Activated CD8-positive, alpha-beta T cell treated with anti-CD3 and anti-CD28 coated beads, Interleukin-2, amount 10 ng/mL, durations not matched to agents 7 days and 5 days (primary cell): ENCODE measurements around the gene PITPNM3. TPM values are rescaled to one million over a fixed set of nuclear protein-coding genes. Genes with fewer than 3 reads are reported as not detected.

Experiments
- ATAC-seq: fragments of 150-1000 bp; cut with Tn5 transposase; one replicate; pipeline ENCODE4 v1.10.0; 2021; ENCODE audit warnings: moderate library complexity
- CTCF ChIA-PET: fragments of 350-600 bp; sonication (Branson Sonifier 250); formaldehyde crosslinking; loops from one replicate; lab custom pipeline; 2021; ENCODE audit warnings: antibody characterized with exemption; lab: Charles Lee
- POLR2A ChIA-PET: fragments of 350-600 bp; sonication (Branson Sonifier 250); formaldehyde crosslinking; loops from one replicate; lab custom pipeline; 2021; ENCODE audit warnings: antibody characterized with exemption; lab: Charles Lee
- DNase-seq: peaks from one replicate; pipeline ENCODE4 v3.0.0-alpha.2; 2020
- H3K27ac Mint-ChIP-seq: one replicate; pipeline ENCODE4 v1.8.0; 2021; ENCODE audit warnings: mild to moderate bottlenecking, mixed read lengths
- H3K27me3 Mint-ChIP-seq: one replicate; pipeline ENCODE4 v1.8.0; 2021; ENCODE audit warnings: low read depth, mixed read lengths
- H3K36me3 Mint-ChIP-seq: one replicate; pipeline ENCODE4 v1.8.0; 2021; ENCODE audit warnings: low read depth, mixed read lengths
- H3K4me1 Mint-ChIP-seq: one replicate; pipeline ENCODE4 v1.8.0; 2021; ENCODE audit warnings: low read depth, mixed read lengths
- H3K4me3 Mint-ChIP-seq: one replicate; pipeline ENCODE4 v1.8.0; 2021; ENCODE audit warnings: mild to moderate bottlenecking, mixed read lengths
- H3K9me3 Mint-ChIP-seq: one replicate; pipeline ENCODE4 v1.8.0; 2022; ENCODE audit warnings: mixed read lengths; ENCODE audit not compliant: insufficient read depth
- total RNA-seq, 2 experiments: library from RNA; stranded (reverse); gene quantifications; one replicate each; pipeline ENCODE4 v1.2.3, GENCODE V29; 2021

PITPNM3 gene
- total RNA-seq, 2 experiments from 2014 or later = 0.68 to 0.71 TPM

DNA sequence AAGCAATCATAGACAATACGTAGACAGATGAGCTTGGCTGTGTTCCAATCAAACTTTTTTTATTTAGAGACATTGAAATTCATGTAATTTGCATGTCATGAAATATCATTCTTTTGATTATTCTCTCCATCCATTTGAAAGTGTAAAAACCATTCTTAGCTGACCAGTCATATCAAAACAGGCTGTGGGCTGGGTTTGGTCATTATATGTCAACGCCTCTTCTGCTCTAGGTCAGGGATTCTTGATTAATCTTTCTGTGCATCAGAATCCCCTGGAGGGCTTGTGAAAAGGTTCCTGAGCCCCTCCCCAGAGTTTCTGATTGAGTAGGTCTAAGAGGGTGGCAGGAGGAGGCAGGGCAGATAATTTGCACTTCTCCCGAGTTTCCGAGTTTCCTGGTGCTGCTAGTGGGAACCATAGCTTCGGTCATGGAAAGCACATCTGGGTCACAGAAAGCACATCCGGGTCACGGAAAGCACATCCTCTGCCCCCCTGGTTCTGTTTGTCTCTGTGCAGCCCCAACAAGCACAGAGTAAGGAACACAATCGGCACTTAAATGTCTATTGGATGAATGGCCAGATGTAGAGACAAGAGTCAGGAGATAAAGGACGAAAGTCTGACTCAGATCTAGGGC is 95.7 kb downstream of the PITPNM3 start:
- Mint-ChIP-seq H3K27me3 (peaks cover 7% of the 10 kb centered on the region), H3K36me3 (no peaks in the 10 kb centered on the region), H3K27ac (no peak overlapping the region), H3K4me1 (peaks cover 14% of the 10 kb centered on the region), H3K9me3 (no peaks in the 10 kb centered on the region), H3K4me3 (no peak overlapping the region)
- ATAC-seq (no peak), DNase-seq (no peak)
- CTCF ChIA-PET = interaction anchor here (1.2 kb wide), 1 partner anchor 13 kb away, joined by 5 read pairs; no protein-coding TSS in a partner anchor
- POLR2A ChIA-PET = no interaction called here

DNA sequence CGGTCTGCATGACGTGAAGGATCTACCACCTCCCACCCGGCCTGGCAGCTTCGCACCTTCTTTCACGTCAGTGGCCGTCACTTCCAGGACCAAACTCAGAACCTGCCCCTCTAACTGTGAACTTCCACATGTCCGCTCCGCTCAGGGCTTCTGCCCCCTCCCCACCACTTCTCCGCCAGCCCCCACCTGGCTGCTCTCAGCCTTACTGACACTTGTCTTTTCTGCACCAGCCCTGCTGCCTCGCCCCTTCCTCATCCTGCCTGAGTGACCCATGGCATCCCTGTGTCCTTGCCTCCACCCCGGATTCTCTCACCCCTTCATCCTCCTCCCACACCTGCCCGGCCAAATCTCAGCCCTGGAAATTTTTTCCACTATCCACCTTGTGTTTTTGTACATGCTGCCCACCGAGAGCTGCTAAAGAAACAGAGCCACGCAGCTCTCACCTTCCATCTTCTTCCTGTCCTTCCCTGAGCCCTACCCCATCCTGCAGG is 97.8 kb downstream of the PITPNM3 start:
- Mint-ChIP-seq H3K36me3 (no peaks in the 10 kb centered on the region), H3K27me3 (peaks cover 7% of the 10 kb centered on the region), H3K9me3 (no peaks in the 10 kb centered on the region), H3K4me3 (no peak overlapping the region), H3K4me1 (peaks cover 15% of the 10 kb centered on the region), H3K27ac (no peak overlapping the region)
- DNase-seq (no peak), ATAC-seq (no peak)
- ChIA-PET POLR2A (no interaction called here), CTCF (interaction anchor here (1.0 to 1.4 kb wide), 2 partner anchors 15 to 34 kb away, joined by 3 to 4 read pairs; no protein-coding TSS in a partner anchor)

- Mint-ChIP-seq H3K4me1 (peaks cover 15% of the 10 kb centered on the region), H3K27ac (no peak overlapping the region), H3K4me3 (no peak overlapping the region), H3K36me3 (no peaks in the 10 kb centered on the region), H3K9me3 (no peaks in the 10 kb centered on the region), H3K27me3 (peaks cover 14% of the 10 kb centered on the region)
- DNase-seq (no peak), ATAC-seq (no peak)
- CTCF ChIA-PET = interaction anchor here (1.4 kb wide), 1 partner anchor 15 kb away, joined by 4 read pairs; no protein-coding TSS in a partner anchor
- POLR2A ChIA-PET = no interaction called here
These were observed 98.5 kb downstream of the PITPNM3 start for GRCh38 chr17:6457688-6458459.

GRCh38 chr17:6456914-6457687 is 99.3 kb downstream of the PITPNM3 start:
- ATAC-seq = no peak
- ChIA-PET CTCF (no interaction called here), POLR2A (no interaction called here)
- Mint-ChIP-seq H3K4me1 (peaks cover 13% of the 10 kb centered on the region), H3K27ac (no peak overlapping the region), H3K27me3 (peaks cover 18% of the 10 kb centered on the region), H3K4me3 (no peak overlapping the region), H3K9me3 (no peaks in the 10 kb centered on the region), H3K36me3 (no peaks in the 10 kb centered on the region)
- no peak for DNase-seq

- DNase-seq (no peak), ATAC-seq (no peak)
- H3K9me3 Mint-ChIP-seq = no peaks in the 10 kb centered on the region
- H3K4me3 Mint-ChIP-seq = no peak overlapping the region
- CTCF ChIA-PET = no interaction called here
- POLR2A ChIA-PET = no interaction called here
- no peaks in the 10 kb centered on the region for H3K36me3 Mint-ChIP-seq
- H3K27me3 Mint-ChIP-seq = peaks cover 18% of the 10 kb centered on the region
- peaks cover 7% of the 10 kb centered on the region for H3K4me1 Mint-ChIP-seq
- H3K27ac Mint-ChIP-seq = no peak overlapping the region
These were observed 100.0 kb downstream of the PITPNM3 start for GRCh38 chr17:6456321-6456720.

DNA sequence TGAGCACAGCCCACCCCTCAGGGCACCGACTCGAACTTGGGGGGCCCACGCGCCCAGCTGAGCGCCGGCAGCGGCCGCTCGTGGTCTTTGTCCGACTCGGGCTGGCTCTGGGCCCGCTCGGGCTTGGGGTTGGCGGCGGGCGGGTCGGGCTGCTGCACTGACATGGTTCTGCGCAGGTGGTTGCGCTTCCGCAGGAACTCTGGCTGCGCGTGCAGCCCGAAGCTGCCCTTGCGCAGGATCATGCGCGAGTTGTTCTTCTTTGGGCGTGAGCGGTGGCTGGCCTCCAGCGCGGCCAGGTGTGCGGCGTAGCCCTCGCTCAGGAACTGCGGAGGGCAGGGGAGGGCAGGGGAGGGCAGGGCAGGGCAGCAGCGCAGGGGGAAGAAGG is 101.0 kb downstream of the PITPNM3 start:
- H3K9me3 Mint-ChIP-seq = no peaks in the 10 kb centered on the region
- peaks cover 18% of the 10 kb centered on the region for H3K27me3 Mint-ChIP-seq
- ChIA-PET POLR2A (no interaction called here), CTCF (no interaction called here)
- no peak overlapping the region for H3K4me3 Mint-ChIP-seq
- ATAC-seq (peak; percentile 62), DNase-seq (peak; percentile 46)
- H3K36me3 Mint-ChIP-seq = no peaks in the 10 kb centered on the region
- H3K27ac Mint-ChIP-seq = no peak overlapping the region
- peaks cover 7% of the 10 kb centered on the region for H3K4me1 Mint-ChIP-seq

GRCh38 chr17:6454495-6455320 is 101.6 kb downstream of the PITPNM3 start:
- Mint-ChIP-seq H3K27me3 (peaks cover 18% of the 10 kb centered on the region), H3K9me3 (no peaks in the 10 kb centered on the region), H3K4me3 (no peak overlapping the region), H3K36me3 (no peaks in the 10 kb centered on the region), H3K27ac (no peak overlapping the region), H3K4me1 (peaks cover 7% of the 10 kb centered on the region)
- CTCF ChIA-PET = interaction anchor here (1.1 kb wide), 1 partner anchor 19 kb away, joined by 4 read pairs; no protein-coding TSS in a partner anchor
- ATAC-seq (no peak), DNase-seq (no peak)
- POLR2A ChIA-PET = no interaction called here

DNA sequence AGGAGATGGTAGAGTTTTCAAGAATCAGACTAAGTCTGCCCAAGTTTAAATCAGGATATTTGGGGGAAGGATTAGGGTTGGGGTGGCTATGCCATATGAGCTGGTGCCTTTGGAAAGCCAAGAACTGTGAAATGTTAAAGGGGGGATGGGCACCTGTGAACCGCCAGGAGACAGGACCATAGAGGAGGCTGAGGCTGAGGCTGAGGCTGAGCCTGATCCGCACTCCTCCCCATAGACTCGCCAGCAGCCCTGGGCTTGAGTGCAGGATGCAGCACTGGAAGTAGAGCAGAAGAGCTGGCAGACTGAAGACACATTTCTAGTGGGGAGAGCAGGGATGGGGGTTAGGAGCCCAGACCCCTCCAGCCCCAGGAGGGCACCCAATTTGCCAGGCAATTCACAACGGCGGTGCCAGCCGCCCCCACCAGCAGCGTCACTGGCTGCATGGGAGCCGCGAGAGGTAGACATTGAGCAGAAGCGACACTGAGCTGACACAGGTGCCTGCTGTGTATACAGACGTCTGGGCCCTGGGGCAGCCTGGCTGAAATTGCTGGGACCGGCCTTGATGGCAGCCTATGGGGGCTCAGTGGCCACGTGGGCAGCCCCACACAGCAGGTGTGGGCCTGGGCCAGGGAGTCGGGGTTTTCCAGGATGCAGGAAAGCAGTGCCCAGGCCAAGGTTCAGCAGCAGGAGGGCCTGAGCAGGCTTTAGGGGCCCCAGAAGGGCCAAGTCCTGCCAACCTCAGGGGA is 102.9 kb downstream of the PITPNM3 start:
- Mint-ChIP-seq H3K36me3 (peaks cover 2% of the 10 kb centered on the region), H3K27ac (no peak overlapping the region), H3K4me3 (no peak overlapping the region), H3K4me1 (peaks cover 7% of the 10 kb centered on the region), H3K9me3 (no peaks in the 10 kb centered on the region), H3K27me3 (peaks cover 18% of the 10 kb centered on the region)
- DNase-seq (no peak), ATAC-seq (no peak)
- CTCF ChIA-PET = no interaction called here
- POLR2A ChIA-PET = no interaction called here

GRCh38 chr17:6452471-6453266 is 103.7 kb downstream of the PITPNM3 start:
- H3K4me1 Mint-ChIP-seq = peaks cover 7% of the 10 kb centered on the region
- no peak overlapping the region for H3K27ac Mint-ChIP-seq
- H3K9me3 Mint-ChIP-seq = no peaks in the 10 kb centered on the region
- peaks cover 18% of the 10 kb centered on the region for H3K27me3 Mint-ChIP-seq
- ATAC-seq (no peak), DNase-seq (no peak)
- POLR2A ChIA-PET = no interaction called here
- no peak overlapping the region for H3K4me3 Mint-ChIP-seq
- H3K36me3 Mint-ChIP-seq = peaks cover 3% of the 10 kb centered on the region
- CTCF ChIA-PET = interaction anchor here (0.6 to 1.0 kb wide), 3 partner anchors 20 to 1931 kb away, joined by 3 read pairs; no protein-coding TSS in a partner anchor
